HG03521 (cell line): ENCODE results near the gene VAC14.

Experiments used
- ATAC-seq: cut with Tn5 transposase; IDR thresholded peaks from one replicate; pipeline ENCODE4 v1.9.1; 2021; ENCODE audit warnings: mild to moderate bottlenecking, moderate library complexity; ENCODE audit not compliant: unreplicated experiment

The VAC14 gene

DNA sequence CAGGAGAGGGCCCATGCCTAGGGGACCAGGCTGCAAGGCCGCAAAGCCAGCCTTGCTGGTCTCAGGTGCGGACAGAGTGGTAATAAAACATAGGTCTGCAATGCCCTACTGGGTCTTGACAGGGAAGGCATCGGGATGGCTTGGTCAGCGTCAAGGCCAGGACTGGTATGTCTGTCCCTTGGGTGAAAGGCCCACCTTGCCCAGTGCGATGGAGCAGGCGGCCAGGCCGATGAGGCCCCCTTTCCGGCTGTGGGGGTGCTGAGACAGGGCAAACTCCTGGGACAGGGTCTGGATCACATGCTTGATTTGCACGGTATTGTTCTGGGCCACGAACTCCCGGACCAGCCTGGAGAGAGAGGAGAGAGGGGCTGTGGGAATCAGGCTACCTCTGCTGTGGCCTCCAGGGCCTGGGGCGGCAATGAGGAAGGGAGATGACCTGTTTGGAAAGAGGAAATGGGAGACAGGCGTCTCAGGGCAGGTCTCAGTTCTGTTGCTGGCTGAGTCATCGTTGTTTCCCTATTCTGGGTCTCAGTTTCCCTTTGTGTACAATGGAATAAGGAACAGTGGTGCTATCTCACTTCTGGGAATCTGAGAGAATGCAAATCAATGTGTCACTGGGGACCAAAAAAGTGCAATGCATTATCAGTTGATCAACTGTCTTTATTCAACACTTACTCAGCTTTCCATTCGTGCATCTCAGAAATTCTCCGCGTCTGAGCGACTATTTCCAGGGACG lies 14.8 kb downstream of the VAC14 start:
- no peak for ATAC-seq

DNA sequence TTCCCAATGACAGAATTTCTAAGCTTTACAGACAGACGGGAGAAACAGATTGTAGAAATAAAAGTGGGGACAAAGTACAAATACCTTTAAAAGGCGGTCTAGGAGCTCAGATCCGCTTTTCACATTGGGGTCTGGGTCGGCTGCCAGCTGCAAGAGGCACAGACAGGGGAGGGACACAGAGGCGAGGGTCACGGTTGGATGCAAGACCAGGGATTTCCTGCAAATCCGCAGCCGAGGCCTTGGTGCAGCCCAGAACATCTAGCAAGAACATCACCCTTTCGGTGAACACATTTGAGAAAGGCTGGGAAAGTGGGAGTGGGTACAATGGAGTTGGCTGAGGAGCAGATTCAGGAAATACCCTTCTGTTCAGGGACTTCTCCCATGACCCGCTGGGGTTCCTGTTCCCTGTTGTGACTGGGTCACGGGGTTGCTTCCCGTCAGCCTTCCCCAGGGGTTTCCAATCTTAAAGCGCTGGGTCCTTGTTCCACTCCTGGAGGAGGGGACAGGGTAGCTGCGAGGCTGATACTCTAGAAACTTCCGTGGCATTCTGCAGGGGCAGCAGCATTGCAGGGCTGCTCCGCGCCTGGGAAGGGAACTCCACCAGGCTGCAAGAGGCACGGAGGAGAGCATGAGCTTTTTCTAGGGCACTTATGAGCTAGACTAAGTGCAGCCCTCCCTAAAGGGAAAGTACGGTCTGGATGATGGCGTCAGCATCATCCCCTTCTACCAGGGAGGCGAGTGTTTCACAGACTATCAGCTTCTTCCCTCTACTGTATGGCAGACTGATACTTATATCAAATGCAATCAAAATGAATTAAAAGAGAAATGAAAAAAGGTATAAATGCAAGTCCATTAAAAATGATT lies 16.0 kb downstream of the VAC14 start:
- ATAC-seq = no peak

DNA sequence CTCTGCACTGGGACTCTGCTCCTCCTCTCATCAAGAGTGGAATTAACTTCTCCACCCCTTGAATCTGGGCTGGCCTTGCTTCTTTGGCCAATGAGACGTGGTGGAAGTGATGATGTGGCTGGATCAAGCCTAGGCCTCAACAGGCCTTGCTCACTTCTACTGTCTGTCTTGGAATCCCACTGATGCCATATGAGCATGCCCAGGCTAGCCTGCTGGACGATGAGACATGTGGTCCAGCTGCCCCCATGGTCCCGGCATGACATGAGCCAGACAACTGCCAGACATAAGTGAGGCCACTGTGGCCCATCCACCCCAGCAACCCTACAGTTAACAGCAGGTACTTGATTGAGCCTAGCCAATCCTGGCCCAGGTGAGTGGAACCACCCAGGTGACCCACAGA lies 18.7 kb downstream of the VAC14 start:
- no peak for ATAC-seq

DNA sequence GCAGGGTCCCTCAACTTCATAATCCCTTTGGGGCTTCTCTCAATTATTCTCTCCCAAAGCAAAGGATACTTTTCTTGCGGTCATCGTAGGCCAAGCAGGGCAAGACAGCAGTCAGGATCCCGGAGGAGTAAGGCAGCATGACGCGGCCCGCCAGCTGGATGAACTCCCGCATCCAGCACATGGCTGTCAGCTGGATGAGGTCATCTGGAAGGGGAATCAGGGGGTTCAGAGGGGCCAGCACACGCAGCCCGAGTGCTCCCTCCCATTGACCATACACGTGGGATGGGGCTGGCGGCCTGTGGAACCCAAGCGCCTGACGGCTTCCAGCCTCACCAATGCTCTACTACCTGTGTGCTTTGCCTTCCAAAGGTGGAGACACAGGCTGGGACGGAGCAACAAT lies 19.2 kb downstream of the VAC14 start:
- no peak for ATAC-seq

DNA sequence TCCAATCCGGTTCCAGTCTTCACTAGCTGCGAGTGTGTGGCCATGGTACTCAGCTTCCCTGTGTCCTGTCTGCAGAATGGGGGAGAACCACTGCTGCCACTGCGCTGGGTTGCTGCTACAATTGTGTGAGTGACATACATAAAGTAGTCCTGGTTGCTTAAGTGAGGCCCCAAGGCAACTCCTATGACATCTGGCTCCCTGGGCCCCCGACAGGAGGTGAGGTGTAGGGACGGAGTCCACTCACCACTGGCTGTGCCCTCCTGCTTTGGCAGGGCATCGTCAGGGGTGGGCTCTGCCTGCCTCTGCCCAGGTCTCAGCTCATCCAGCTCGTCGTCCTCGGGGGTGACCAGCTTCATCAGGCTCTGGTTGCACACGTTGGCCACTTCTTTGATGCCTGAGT lies 20.4 kb downstream of the VAC14 start:
- no peak for ATAC-seq

DNA sequence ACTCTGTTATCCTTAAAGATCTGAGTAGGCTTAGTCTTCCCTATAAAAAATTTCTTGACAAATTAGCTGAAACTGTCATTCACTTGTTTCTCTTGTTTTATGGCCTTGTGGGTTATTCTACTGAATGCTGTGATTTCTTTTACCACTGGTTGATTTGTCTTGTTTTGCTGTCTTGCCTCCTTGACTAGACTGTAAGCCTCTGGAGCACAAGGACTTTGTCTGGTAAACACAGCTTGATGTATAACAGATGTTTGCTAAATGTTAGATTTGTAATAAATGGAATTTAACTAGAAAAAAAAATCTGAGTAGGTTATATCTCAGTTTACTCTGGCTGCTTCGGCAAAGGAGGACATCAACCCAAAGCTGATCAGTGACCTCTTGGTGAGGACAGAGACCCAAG lies 21.6 kb downstream of the VAC14 start:
- ATAC-seq = no peak

DNA sequence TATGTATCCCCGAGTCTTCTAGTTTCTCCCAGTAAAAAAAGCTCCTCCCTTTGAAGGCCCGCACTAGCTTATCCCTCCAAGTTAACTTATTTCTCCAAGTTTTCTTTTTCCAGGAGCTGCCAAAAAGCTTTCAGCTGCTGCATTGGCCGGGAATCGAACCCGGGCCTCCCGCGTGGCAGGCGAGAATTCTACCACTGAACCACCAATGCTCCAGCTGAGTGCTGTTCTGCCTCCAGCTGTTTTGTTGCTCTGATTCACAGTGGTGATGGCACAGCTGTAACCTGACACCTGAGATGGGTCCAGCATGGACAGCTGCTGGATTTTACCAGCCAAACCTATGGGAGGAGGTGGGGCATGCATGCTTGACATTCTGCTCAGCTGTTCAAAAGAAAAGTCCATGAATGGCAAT lies 22.1 kb downstream of the VAC14 start:
- no peak for ATAC-seq

DNA sequence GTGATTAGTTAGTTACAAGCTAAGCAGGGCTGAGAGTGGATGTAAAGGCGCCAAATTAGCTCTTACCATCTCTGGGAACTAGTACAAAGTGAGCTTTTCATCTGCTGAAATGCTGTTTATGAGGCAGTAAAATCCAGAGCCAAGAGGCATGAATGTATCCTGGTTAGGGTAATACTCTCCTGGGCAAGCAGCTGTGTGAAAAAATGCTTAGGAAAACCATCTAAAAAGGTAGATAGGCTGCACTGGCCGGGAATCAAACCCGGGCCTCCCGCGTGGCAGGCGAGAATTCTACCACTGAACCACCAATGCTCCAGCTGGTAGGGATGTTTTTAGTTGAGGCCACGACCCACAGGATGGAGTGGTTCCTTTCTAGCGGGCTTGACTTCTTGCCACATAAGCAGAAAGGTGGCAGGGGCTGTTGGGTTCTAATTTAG lies 23.0 kb downstream of the VAC14 start:
- ATAC-seq = no peak

DNA sequence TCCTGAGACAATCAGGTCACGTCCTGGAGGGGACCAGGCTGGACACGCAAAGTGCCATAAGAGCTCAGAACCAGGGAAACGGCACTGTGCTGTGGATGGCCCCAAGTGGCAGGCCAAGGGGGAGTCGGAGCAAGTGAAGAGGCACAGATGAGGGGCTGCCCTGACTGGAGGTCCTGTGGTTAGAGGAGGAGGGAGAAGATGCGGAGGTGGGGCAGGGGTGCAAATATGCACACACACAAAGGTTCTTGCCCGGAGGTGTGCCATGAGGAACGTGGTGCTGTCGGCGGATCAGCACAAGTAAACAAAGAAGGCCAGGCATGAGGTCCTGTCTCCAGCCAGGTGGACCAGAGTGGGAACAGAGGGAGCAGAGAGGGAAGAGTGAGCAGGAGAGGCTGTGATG lies 23.5 kb downstream of the VAC14 start:
- ATAC-seq = no peak

DNA sequence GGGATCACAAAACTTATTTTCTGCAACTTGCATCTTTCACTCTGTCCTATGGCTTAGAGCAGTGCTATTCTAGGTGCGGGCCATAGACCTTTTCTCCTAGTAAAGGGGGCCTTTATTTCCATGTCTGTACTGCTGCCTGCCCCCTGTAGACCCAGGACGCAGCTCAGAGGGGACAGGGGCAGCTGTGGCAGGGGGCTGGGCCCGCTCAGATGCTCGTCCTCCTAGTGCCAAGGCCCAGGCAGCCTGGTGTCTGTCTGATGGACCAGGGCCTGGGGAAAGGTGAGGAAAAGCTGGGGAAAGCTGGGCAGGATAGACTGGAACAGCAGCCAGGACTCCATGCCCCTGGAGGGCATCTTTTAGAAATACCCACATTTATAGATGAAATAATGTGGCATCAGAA lies 25.6 kb downstream of the VAC14 start:
- no peak for ATAC-seq

DNA sequence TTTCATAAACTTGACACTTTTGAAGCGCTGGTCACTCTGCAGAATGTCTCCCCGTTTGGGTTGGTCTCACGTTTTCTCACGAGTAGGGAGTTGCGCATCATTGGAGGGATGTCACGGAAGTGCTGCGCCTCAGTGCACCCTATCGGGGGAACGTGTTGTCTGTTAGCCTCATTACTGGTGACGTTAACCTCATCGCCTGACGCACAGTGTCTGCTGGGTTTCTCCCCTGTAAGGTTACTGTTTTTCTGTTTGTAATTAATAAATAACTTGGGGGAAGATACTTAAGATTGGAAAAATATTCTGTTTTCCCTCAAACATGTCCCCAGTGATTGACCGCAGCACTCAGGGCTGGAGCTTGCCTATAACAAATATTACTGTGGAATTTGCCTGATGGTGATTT lies 26.7 kb downstream of the VAC14 start:
- ATAC-seq = no peak

DNA sequence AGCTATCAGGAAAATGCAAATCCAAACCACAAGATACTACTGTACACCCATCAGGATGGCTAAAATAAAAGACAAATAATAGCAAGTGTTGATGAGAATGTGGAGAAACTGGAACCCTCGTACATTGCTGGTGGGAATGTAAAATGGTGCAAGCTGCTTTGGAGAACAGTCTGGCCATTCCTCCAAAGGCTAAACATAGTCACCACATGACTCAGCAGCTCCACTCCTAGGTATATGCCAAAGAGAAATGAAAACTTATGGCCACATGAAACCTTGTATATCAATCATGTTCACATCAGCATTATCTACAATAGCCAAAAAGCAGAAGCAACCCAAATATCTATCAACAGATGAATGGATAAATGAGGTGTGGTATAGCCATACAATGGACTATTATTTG lies 28.5 kb downstream of the VAC14 start:
- ATAC-seq = no peak

DNA sequence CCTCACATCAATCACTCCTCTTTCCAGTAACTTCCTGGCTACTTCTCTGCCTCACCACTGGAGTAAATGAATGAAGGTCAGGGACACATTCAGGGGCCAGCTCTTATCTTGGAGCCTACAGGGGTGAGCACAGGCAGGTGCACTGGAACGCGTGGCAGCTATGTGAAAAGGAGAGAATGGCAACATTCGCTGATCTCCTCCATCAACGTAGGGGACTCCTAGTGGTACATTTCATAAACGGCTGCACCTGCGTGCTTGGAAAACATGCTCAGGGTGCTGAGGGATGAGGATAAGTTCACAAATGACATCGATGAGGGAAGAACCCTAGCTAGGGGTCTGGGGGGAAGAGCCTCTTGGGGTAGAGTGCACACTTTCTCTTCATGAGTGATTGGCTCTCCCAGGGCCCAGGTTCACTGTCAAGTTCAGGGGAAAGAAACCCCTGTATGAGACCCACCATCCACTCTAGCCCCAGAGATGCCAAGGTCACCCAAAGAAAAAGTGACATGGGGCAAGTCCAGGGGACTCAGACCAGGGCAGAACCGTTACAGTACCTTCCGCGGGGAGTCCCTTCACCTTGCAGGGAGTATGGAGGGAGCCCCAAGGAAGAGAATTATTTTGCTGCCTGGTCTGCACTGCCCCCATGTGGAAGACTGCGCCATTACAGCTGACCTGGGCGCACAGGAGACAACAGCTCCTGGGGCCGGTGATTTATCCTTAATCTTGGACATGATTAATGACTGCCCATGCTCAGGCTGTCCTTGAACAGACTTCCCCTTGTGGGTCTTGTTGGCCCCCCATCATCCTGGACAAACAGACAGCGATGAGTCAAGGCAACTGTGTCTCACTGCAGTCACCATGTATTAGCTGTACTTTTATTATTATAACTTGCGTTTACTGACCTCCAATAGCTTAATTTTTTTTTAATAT lies 30.1 kb downstream of the VAC14 start:
- no peak for ATAC-seq

DNA sequence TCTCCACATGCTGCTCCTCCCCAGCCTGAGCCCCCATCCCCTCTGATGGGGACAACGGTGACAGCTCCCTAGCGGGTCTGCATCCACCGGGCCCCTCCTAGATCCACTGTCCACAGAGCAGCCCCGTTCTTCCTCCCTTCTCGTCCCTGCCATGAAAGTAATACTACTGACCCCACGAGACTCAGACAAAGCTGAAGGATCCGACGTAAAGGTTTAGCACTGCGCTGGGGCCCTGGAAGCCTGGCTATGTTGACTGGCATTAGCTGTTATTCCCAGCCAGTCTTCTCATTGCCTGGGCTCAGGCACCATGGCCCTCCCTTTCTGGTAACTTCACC lies 30.7 kb downstream of the VAC14 start:
- no peak for ATAC-seq

DNA sequence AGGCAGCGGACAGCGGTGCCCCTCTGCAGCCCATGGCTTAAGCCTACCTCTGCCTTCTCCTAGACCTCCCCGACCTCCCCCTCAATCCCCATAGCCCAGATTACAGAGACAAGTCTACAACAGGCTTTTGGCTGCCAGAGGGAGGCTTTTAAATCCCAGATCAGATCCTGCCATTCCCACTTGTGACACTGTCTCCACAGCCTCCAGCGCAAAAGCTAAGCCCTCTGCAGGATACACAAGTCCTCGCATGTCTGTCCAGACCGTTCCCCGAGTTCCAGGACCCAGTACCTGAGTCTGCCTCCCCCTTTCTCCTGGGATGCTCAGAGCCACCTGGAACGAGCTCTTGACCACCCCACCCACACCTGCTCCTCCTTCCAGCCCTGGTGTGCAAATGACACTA lies 31.2 kb downstream of the VAC14 start:
- no peak for ATAC-seq

DNA sequence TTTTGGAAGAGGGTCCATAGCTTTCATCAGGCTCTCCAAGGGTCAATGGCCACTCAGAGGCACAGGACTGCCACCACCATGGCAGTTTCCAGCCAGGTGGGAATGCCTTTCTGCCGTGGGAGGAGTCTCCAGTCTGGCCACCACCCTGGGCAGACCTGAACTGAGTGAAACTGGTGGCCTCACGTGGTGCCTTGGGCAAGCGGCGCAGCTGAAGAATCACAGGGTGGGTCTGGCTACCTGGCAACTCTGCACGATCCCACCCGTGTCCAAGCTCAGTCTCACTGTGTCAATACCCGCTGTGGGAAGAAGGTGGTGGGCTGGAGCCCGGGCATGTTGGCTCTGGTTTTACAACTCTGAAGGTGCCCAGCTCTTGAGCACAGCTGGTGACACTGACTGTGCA lies 31.8 kb downstream of the VAC14 start:
- no peak for ATAC-seq

DNA sequence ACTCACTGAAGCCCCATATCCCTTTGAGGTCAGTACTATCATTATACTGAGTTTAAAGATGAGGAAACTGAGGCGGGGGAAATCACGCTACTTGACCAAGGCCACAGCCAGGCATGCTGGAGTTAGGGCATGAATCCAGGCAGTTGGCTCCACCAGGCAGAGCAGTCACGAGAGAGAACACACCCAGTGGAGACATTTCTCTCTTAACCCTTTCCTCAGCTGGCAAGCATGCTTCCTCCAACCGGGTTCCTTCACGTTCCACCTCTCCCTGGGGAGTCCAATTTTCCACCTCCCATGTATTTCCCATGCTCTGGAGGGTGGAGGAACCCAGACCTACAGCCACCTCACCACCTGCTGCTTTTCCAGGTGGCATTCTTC lies 32.8 kb downstream of the VAC14 start:
- no peak for ATAC-seq

DNA sequence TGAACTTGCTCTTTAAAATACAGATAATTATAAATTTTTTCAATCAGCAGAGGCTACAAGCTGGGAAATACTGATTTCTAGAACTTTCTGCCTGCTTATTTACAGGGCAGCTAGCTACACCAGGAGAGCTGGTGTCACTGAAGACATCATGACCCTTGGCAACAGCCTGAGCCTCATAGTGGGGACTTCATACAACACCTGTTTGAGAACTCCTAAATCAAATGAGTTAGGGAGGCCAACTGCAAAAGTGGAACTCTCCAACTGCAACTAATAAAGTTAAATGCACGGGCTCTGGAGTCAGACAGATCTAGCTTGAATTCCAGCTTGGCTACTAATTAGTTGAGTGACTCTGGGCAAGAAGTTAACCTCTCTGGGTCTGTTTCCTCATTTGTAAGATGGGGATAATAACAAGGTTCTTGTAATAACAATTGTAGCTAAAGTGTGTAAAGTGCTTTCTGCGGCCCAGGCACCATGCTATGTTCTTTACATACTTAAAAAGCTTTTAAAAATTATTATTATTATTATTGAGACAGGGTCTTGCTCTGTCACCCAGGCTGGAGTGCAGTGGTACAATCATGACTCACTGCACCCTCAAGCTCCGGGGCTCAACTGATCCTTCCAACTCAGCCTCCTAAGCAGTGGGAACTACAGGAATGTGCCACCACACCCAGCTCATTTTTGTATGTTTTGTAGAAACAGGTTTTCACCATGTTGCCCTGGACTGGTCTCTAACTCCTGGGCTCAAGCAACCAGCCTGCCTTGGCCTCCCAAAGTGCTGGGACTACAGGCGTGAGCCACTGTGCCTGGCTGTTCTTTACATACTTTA lies 33.4 kb downstream of the VAC14 start:
- ATAC-seq = no peak

DNA sequence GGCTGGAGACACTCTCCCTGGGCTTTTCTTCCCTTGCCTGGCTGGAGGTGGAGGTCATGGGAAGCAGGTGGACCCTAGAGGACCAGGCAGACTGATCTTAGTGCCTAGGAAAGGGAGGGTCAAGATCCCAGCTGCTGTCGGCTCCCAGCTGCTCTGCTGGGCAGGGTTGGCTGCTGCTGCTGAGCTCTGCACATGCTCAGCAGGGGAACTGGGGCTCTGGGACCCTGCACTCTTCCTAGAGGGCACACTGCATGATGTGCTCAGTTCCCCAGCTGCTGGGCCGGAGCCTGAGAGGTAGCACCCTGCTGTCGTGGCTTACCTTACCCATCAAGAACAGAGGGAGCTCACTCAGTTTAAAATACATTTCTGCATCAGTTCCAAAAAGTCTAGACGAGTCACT lies 34.3 kb downstream of the VAC14 start:
- no peak for ATAC-seq

DNA sequence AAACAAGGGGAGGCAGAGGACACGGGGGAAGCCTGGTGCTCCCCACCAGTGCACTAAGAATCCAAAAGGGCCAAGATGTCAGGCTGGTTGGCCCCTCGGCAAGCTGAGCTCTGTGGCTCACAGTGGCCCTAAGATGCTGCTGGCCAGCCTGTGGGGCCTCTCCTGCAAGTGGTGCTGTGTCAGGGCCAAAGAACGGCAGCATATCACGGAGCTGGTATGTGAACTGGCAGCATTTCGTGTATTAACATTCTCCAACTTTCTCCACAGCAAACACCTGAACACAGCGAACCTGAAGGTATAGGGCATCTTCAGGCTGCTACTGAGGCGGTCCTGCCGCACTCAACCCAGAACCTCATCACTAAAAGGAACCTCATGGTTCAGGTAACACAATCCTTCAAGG lies 34.8 kb downstream of the VAC14 start:
- no peak for ATAC-seq

DNA sequence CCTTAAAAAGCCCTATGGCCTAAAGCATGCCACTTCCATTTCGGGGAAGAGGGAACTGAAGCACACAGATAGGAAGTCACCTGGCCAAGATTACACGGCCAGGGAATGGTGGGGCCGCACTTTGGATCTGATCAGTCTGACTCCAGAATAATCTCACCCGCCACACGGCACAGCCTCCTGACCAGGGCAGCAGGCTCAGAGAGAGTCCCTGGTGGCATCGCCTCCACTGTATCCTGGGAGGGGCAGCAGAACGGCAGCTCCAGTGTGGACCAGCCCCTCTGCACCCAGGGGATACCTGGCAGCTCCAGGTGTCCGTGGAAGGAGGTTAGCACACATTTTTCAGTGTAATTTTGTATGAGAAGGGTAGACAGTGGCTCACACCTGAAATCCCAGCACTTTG lies 35.5 kb downstream of the VAC14 start:
- ATAC-seq = no peak
